ENCODE results near the gene KNTC1. TPM values are rescaled to one million over a fixed set of nuclear protein-coding genes. Genes with fewer than 3 reads are reported as not detected.

Gene KNTC1
- total and polyA plus RNA-seq, 2 of the 8 experiments (the other 6 are each of a cell fraction or from before 2014, with no cell fraction given): 52.7 to 80.2 TPM

DNA sequence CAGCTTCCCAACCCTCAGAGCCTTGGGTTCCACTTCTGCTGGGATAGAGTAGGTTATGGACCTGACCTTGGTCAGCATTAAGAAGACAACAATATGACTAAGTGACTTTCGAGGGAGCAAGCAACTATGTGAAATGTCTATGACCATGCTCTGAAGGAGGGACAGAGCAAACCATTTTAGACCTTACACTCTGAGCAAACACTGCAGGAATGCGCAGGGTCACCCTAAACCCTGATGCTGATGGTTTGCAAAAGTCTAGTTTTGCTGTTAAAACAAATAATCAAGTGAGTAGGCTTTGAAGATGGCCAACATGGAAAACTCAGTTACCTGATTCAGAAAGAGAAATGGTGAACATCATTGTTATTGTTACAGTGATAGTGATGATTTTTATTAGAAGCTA, 35.1 kb upstream of the KNTC1 start:
- no peak overlapping the region for H3K4me2 ChIP-seq (ENCODE audit: insufficient read depth in 1 of 2, low read depth in 2 of 2, low read length in 2 of 2)
- no peak overlapping the region for H2BK5ac ChIP-seq (ENCODE audit: low read depth, low read length)
- FAIRE-seq (no peak), DNase-seq (ENCODE audit: low read depth in 1 of 2, low spot score in 2 of 2) (no peak)
- H3K4me1 ChIP-seq (replicated peaks in 1 of 4; ENCODE audit: control insufficient read depth in 3 of 4, insufficient read depth in 4 of 4, low read length in 3 of 4): no peaks in the 10 kb centered on the region
- peaks cover 5% of the 10 kb centered on the region; the same call in 1 of the 2 replicates for H3K79me1 ChIP-seq (ENCODE audit: low read depth, low read length)
- TF ChIP-seq SIRT6 (IDR thresholded peaks at IDR 0.05; ENCODE audit: low read length): no peak
- no peak for TF ChIP-seq SUZ12 (IDR thresholded peaks at IDR 0.05; ENCODE audit: low read length)
- TF ChIP-seq POLR2AphosphoS5 (IDR thresholded peaks at IDR 0.05; ENCODE audit: low read depth, low read length): no peak
- no peak for TF ChIP-seq TEAD4 (IDR thresholded peaks at IDR 0.05; ENCODE audit: low read depth, low read length)
- TF ChIP-seq PHF8 (conservative IDR thresholded peaks at IDR 0.05; ENCODE audit: low read depth, low read length): no peak
- no peak for TF ChIP-seq RXRA (IDR thresholded peaks at IDR 0.05; ENCODE audit: insufficient read depth, low read depth, low read length)
- TF ChIP-seq, protein P1, sequence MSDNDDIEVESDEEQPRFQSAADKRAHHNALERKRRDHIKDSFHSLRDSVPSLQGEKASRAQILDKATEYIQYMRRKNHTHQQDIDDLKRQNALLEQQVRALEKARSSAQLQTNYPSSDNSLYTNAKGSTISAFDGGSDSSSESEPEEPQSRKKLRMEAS (IDR thresholded peaks at IDR 0.05): no peak
- TF ChIP-seq SP2 (IDR thresholded peaks at IDR 0.05; ENCODE audit: low read length): no peak
- no peak overlapping the region for H3K4ac ChIP-seq (replicated peaks; ENCODE audit: insufficient read length, low read depth, low read length)
- no peak overlapping the region for H4K91ac ChIP-seq (replicated peaks; ENCODE audit: insufficient read length, low read length)
- H4K20me1 ChIP-seq (replicated peaks in 1 of 2; ENCODE audit: control insufficient read depth in 1 of 2, insufficient read depth in 2 of 2, low read length in 2 of 2): no peaks in the 10 kb centered on the region
- H3K36me3 ChIP-seq (ENCODE audit: control insufficient read depth in 2 of 4, insufficient read depth in 4 of 4, low read length in 3 of 4): peaks cover 13 to 68% (median 37%) of the 10 kb centered on the region in 4 experiments
- no peak overlapping the region for H3K23ac ChIP-seq (ENCODE audit: insufficient read length)
- H2BK120ac ChIP-seq (replicated peaks; ENCODE audit: low read depth, low read length): no peak overlapping the region
- H3K79me2 ChIP-seq (ENCODE audit: control insufficient read depth in 1 of 2, insufficient read depth in 2 of 2, low read length in 2 of 2): peaks cover 0 to 8% of the 10 kb centered on the region in 2 experiments; a peak in 2 of 4 replicates
- no peak overlapping the region for H3K27ac ChIP-seq (ENCODE audit: low read depth, low read length)
- no peaks in the 10 kb centered on the region for H3K9me3 ChIP-seq (ENCODE audit: insufficient read depth in 2 of 2, low read depth in 1 of 2, low read length in 1 of 2)
- H3K27me3 ChIP-seq (replicated peaks in 1 of 4; ENCODE audit: control insufficient read depth in 3 of 4, extremely low read depth in 1 of 4, insufficient read depth in 3 of 4, low read length in 3 of 4): no peaks in the 10 kb centered on the region
- H3K4me3 ChIP-seq (ENCODE audit: extremely low read depth in 1 of 4, insufficient read depth in 2 of 4, low read depth in 3 of 4, low read length in 4 of 4): no peak overlapping the region
- no peaks in the 10 kb centered on the region for H3K23me2 ChIP-seq (ENCODE audit: low read depth, low read length)
- 96% methylated on average over 2 of the region's 2 CpGs; no CpG with 5 or more reads in 1 of the 2 experiments for WGBS, 2 experiments (ENCODE audit: extremely low coverage in 1 of 2, insufficient coverage in 1 of 2, insufficient read length in 1 of 2, insufficient replicate concordance in 2 of 2, low coverage in 1 of 2, low lambda C conversion rate in 2 of 2, missing lambda C conversion rate in 1 of 2)
- H2AK5ac ChIP-seq (ENCODE audit: low read depth, low read length): no peak overlapping the region
- H2BK15ac ChIP-seq (ENCODE audit: low read length): no peak overlapping the region
- no peak overlapping the region for H3K18ac ChIP-seq (ENCODE audit: extremely low read depth, low read length)
- no peak overlapping the region for H4K8ac ChIP-seq (ENCODE audit: extremely low read depth, insufficient read depth, low read length)
- H2BK20ac ChIP-seq (ENCODE audit: low read length): no peak overlapping the region
- ChIA-PET POLR2A (ENCODE audit: partially characterized antibody) (interaction anchor here (1.9 to 47.9 kb wide), 2 partner anchors 8 to 34 kb away, joined by 12 to 1221 read pairs; partner anchors contain the start of genes KNTC1, RSRC2 and ZCCHC8), CTCF (ENCODE audit: partially characterized antibody) (interaction anchor here (0.6 to 1.9 kb wide), 3 partner anchors 20 to 156 kb away, joined by 3 to 6 read pairs (median 4); no protein-coding TSS in a partner anchor)
- no peak overlapping the region for H2AFZ ChIP-seq (ENCODE audit: low read length)
- H3K56ac ChIP-seq (replicated peaks; ENCODE audit: insufficient read length, low read depth, low read length): no peak overlapping the region
- no peak overlapping the region for H3K14ac ChIP-seq (ENCODE audit: insufficient read length)
- no peak overlapping the region for H2BK12ac ChIP-seq (ENCODE audit: low read depth, low read length)
- no peak overlapping the region for H4K5ac ChIP-seq (ENCODE audit: insufficient read length, low read depth, low read length)
- no peak overlapping the region for H3K9ac ChIP-seq (replicated peaks in 1 of 4; ENCODE audit: extremely low read depth in 1 of 4, low read depth in 3 of 4, low read length in 3 of 4)
